Measurements from ENCODE around the gene AKAP13. TPM values are rescaled to one million over a fixed set of nuclear protein-coding genes. Genes with fewer than 3 reads are reported as not detected.

AKAP13 gene
- total RNA-seq, 1 experiment from 2014 or later, result 47.3 TPM

DNA sequence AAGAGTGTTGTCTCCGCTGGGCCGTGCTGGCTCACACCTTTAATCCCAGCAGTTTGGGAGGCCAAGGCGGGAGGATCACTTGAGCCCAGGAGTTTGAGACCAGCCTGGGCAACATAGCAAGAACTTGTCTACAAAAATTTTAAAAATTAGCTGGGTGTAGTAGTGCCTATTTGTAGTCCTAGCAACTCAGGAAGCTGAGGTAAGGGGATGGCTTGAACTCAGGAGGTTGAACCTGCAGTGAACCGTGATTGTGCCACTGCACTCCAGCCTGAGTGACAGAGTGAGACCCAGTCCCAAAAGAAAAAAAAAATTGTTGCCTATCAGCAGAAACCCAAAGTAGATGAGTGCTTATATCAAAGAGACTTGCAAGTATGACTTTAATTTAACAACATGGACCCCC is 12.7 kb upstream of the AKAP13 start:
- Histone ChIP-seq H3K9ac (ENCODE audit: extremely low read depth, insufficient read length, low read length) (no peak overlapping the region), H3K27ac (ENCODE audit: insufficient read length, low read depth, low read length) (no peak overlapping the region), H3K4me2 (ENCODE audit: insufficient read depth, insufficient read length, low read length) (no peak overlapping the region), H2AFZ (ENCODE audit: low read length) (no peak overlapping the region), H3K4me1 (ENCODE audit: insufficient read depth, low read length) (no peaks in the 10 kb centered on the region), H4K91ac (ENCODE audit: insufficient read length, low read depth, low read length) (no peak overlapping the region), H3K4ac (ENCODE audit: low read depth, low read length) (no peak overlapping the region), H2BK120ac (ENCODE audit: low read depth, low read length, poor library complexity, severe bottlenecking) (no peak overlapping the region), H2BK12ac (ENCODE audit: insufficient read length, low read depth, low read length) (no peak overlapping the region), H3T11ph (ENCODE audit: low read length) (no peak overlapping the region), H3K23me2 (ENCODE audit: insufficient read length, low read depth, low read length, poor library complexity, severe bottlenecking) (no peaks in the 10 kb centered on the region), H3K79me1 (ENCODE audit: insufficient read depth, low read depth, low read length, poor library complexity, severe bottlenecking) (no peaks in the 10 kb centered on the region), H2AK5ac (ENCODE audit: insufficient read length, low read length) (no peak overlapping the region), H2BK15ac (ENCODE audit: low read depth, low read length) (no peak overlapping the region), H3K56ac (ENCODE audit: insufficient read length, low read depth, low read length) (no peak overlapping the region), H4K20me1 (ENCODE audit: control insufficient read depth, insufficient read depth, insufficient read length) (no peaks in the 10 kb centered on the region), H4K8ac (replicated peaks; ENCODE audit: insufficient read length, low read depth, low read length) (no peak overlapping the region), H3K14ac (ENCODE audit: insufficient read depth, low read length) (no peak overlapping the region), H3K79me2 (ENCODE audit: insufficient read depth, low read length) (no peaks in the 10 kb centered on the region), H3K23ac (ENCODE audit: insufficient read length, low read depth, low read length) (no peak overlapping the region), H3K18ac (ENCODE audit: insufficient read length, low read depth, low read length) (no peak overlapping the region), H2BK5ac (ENCODE audit: insufficient read length, low read length) (no peak overlapping the region), H2BK20ac (ENCODE audit: low read depth, low read length, poor library complexity, severe bottlenecking) (no peak overlapping the region), H3K27me3 (ENCODE audit: insufficient read depth, low read length) (no peaks in the 10 kb centered on the region), H3K9me3 (ENCODE audit: control insufficient read depth, low read depth, low read length) (no peaks in the 10 kb centered on the region), H4K5ac (ENCODE audit: insufficient read length, low read depth, low read length) (no peak overlapping the region)
- TF ChIP-seq, protein P1, sequence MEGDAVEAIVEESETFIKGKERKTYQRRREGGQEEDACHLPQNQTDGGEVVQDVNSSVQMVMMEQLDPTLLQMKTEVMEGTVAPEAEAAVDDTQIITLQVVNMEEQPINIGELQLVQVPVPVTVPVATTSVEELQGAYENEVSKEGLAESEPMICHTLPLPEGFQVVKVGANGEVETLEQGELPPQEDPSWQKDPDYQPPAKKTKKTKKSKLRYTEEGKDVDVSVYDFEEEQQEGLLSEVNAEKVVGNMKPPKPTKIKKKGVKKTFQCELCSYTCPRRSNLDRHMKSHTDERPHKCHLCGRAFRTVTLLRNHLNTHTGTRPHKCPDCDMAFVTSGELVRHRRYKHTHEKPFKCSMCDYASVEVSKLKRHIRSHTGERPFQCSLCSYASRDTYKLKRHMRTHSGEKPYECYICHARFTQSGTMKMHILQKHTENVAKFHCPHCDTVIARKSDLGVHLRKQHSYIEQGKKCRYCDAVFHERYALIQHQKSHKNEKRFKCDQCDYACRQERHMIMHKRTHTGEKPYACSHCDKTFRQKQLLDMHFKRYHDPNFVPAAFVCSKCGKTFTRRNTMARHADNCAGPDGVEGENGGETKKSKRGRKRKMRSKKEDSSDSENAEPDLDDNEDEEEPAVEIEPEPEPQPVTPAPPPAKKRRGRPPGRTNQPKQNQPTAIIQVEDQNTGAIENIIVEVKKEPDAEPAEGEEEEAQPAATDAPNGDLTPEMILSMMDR (conservative IDR thresholded peaks at IDR 0.05), result no peak
- Mint-ChIP-seq H3K36me3 (ENCODE audit: insufficient read depth in 1 of 3, low read depth in 3 of 3) (no peaks in the 10 kb centered on the region), H3K4me3 (no peak overlapping the region), H3K4me1 (no peaks in the 10 kb centered on the region), H3K27ac (no peak overlapping the region), H3K9me3 (no peaks in the 10 kb centered on the region), H3K27me3 (ENCODE audit: low read depth) (peaks cover 7% of the 10 kb centered on the region)
- no peak for DNase-seq
- WGBS (ENCODE audit: extremely low coverage, insufficient read length, low lambda C conversion rate), result no CpG with 5 or more reads among the region's 4 CpGs
